GM21825 (cell line): ENCODE data around the gene LRRC8E.

ENCODE experiments used
- ATAC-seq: cut with Tn5 transposase; IDR thresholded peaks from one replicate; pipeline ENCODE4 v1.9.1; 2021; ENCODE audit warnings: mild to moderate bottlenecking, moderate library complexity; ENCODE audit not compliant: unreplicated experiment

Gene LRRC8E

GRCh38 chr19:7867092-7867844 lies 21.0 kb upstream of the LRRC8E start:
- ATAC-seq, result no peak

- ATAC-seq, result no peak
These were observed 20.0 kb upstream of the LRRC8E start for GRCh38 chr19:7868326-7868670.

- ATAC-seq, result peak; percentile 52
These were observed 19.4 kb upstream of the LRRC8E start for GRCh38 chr19:7868671-7869452.

- peak; percentile 43 for ATAC-seq
These were observed 18.8 kb upstream of the LRRC8E start for GRCh38 chr19:7869453-7869909.

GRCh38 chr19:7869910-7870511 lies 18.3 kb upstream of the LRRC8E start:
- ATAC-seq, result no peak

GRCh38 chr19:7870571-7871436 lies 17.5 kb upstream of the LRRC8E start:
- no peak for ATAC-seq

GRCh38 chr19:7871437-7872305 lies 16.6 kb upstream of the LRRC8E start:
- ATAC-seq, result no peak

- no peak for ATAC-seq
These were observed 15.8 kb upstream of the LRRC8E start for GRCh38 chr19:7872306-7873204.

- ATAC-seq, result no peak
These were observed 14.8 kb upstream of the LRRC8E start for GRCh38 chr19:7873304-7874075.

GRCh38 chr19:7874076-7874896 lies 14.0 kb upstream of the LRRC8E start, which contains the start of gene PRR36:
PRR36 (minus strand) TSS chr19:7874390; CDS start chr19:7873689, 701 bp downstream.
- no peak for ATAC-seq

GRCh38 chr19:7874897-7875273 lies 13.4 kb upstream of the LRRC8E start:
- no peak for ATAC-seq

- no peak for ATAC-seq
These were observed 11.0 kb upstream of the LRRC8E start for GRCh38 chr19:7877249-7877836.

GRCh38 chr19:7879111-7879807 lies 9.1 kb upstream of the LRRC8E start:
- no peak for ATAC-seq

- ATAC-seq, result no peak
These were observed 8.5 kb upstream of the LRRC8E start for GRCh38 chr19:7879836-7880235.

- ATAC-seq, result no peak
These were observed 6.4 kb upstream of the LRRC8E start for GRCh38 chr19:7881910-7882309.

GRCh38 chr19:7883105-7883504 lies 5.2 kb upstream of the LRRC8E start:
- ATAC-seq, result no peak
